H1 (cell line): ENCODE results near the gene BLTP2. TPM values are rescaled to one million over a fixed set of nuclear protein-coding genes. Genes with fewer than 3 reads are reported as not detected.

Experiments used
- CHD7 ChIP-seq: fragments of 300-600 bp; sonication (generic); IDR thresholded peaks from 2 replicates; pipeline ENCODE4 v1.7.1; 2012; ENCODE audit warnings: low read length, moderate library complexity, mild to moderate bottlenecking, inconsistent platforms; ENCODE audit not compliant: insufficient replicate concordance
- CTCF ChIP-seq, 3 experiments: IDR thresholded peaks; 1 replicate in 2 of 3; 2 replicates in 1 of 3; pipeline versions ENCODE4 v1.5.1 to v1.6.1; 2011; ENCODE audit warnings: low read length in 3 of 3, mild to moderate bottlenecking in 3 of 3, inconsistent platforms in 2 of 3, low read depth in 1 of 3, moderate library complexity in 1 of 3; ENCODE audit not compliant: insufficient read depth in 1 of 3; ENCODE audit errors: control extremely low read depth in 1 of 3
- EP300 ChIP-seq, 2 experiments: IDR thresholded peaks; 1 replicate in 1 of 2; 2 replicates in 1 of 2; pipeline ENCODE4 v1.6.1; 2011 to 2012; ENCODE audit warnings: low read depth in 2 of 2, low read length in 2 of 2, mild to moderate bottlenecking in 2 of 2, borderline replicate concordance in 1 of 2, inconsistent platforms in 1 of 2, moderate library complexity in 1 of 2
- HDAC6 ChIP-seq: IDR thresholded peaks from one replicate; pipeline ENCODE4 v1.7.1; 2012; ENCODE audit warnings: low read depth, mild to moderate bottlenecking, inconsistent platforms, low read length, moderate library complexity
- NRF1 ChIP-seq: IDR thresholded peaks from 2 replicates; pipeline ENCODE4 v1.6.1; 2011; ENCODE audit warnings: mild to moderate bottlenecking, low read depth, low read length, improper control_type of control experiment
- RXRA ChIP-seq: IDR thresholded peaks from 2 replicates; pipeline ENCODE4 v1.6.1; 2011; ENCODE audit warnings: low read depth, mild to moderate bottlenecking, low read length, moderate library complexity; ENCODE audit not compliant: insufficient read depth
- SP4 ChIP-seq: IDR thresholded peaks from 2 replicates; pipeline ENCODE4 v1.6.1; 2012; ENCODE audit warnings: low read length, inconsistent platforms
- SUZ12 ChIP-seq: fragments of 200-600 bp; sonication (generic); IDR thresholded peaks from 2 replicates; pipeline ENCODE4 v1.6.1; 2012; ENCODE audit warnings: mild to moderate bottlenecking, inconsistent platforms, low read length, moderate library complexity, mixed read lengths
- TEAD4 ChIP-seq: IDR thresholded peaks from 2 replicates; pipeline ENCODE4 v1.6.1; 2012; ENCODE audit warnings: low read depth, low read length, inconsistent platforms, mixed read lengths
- polyA plus RNA-seq, 7 experiments: library from polyadenylated mRNA; depleted of rRNA in 3 of 7; stranded (reverse) in 5 of 7; unstranded in 2 of 7; fragments of >200 nt in 5 of 7; fragments of 200-250 nt in 2 of 7; gene quantifications; 1 replicate in 5 of 7; 2 replicates in 1 of 7; 4 replicates in 1 of 7; pipeline versions ENCODE4 v1.2.1 to v1.2.3, GENCODE V29; 2011 to 2013; ENCODE audit warnings: missing spikeins in 2 of 7, mixed read lengths in 2 of 7
- total RNA-seq: library from RNA; stranded (reverse); fragmentation: NEBNext Ultra II Directional; extraction: Animal tissue kit (Norgen Biotek cat#: 25700); gene quantifications from 2 replicates; pipeline ENCODE4 v1.2.1, GENCODE V29; 2021

BLTP2 gene
- total and polyA plus RNA-seq, 2 of the 8 experiments (the other 6 are each of a cell fraction or from before 2014, with no cell fraction given): 80.9 to 140 TPM

GRCh38 chr17:28669918-28670317 is 25.0 kb upstream of the BLTP2 start (continued):
- TF ChIP-seq CHD7 (no peak), HDAC6 (no peak), EP300 (IDR thresholded peaks at IDR 0.05; ENCODE audit: borderline replicate concordance in 1 of 2, low read depth in 2 of 2, low read length in 2 of 2) (no peak), TEAD4 (no peak), RXRA (no peak), NRF1 (no peak), CTCF (IDR thresholded peaks at IDR 0.05; ENCODE audit: control extremely low read depth in 1 of 3, insufficient read depth in 1 of 3, low read depth in 1 of 3, low read length in 3 of 3) (no peak), SUZ12 (no peak), SP4 (no peak)
